SK-N-SH treated with all-trans-retinoic acid at 6 μM for 48 hours (cell line): ENCODE measurements around the gene OMG.

Experiments
- ATAC-seq: fragments of 200-7000 bp; cut with Tn5 transposase; 3 replicates; pipeline ENCODE4 v1.9.1; 2020; ENCODE audit warnings: mild to moderate bottlenecking, moderate library complexity
- ARNTL ChIP-seq: fragments of 450-650 bp; formaldehyde crosslinking; IDR thresholded peaks from 2 replicates; pipeline ENCODE4 v1.5.0; 2020; ENCODE audit warnings: low read depth, mild to moderate bottlenecking, moderate library complexity, borderline replicate concordance
- CREB5 ChIP-seq: fragments of 250-450 bp; sonication (Bioruptor Pico); IDR thresholded peaks from 2 replicates; pipeline ENCODE4 v1.5.1; 2020; ENCODE audit warnings: low read depth, mild to moderate bottlenecking, moderate library complexity
- CSDC2 ChIP-seq: fragments of 250-450 bp; sonication (Bioruptor Pico); IDR thresholded peaks from 2 replicates; pipeline ENCODE4 v1.5.0; 2020; ENCODE audit warnings: mild to moderate bottlenecking, moderate library complexity
- ESRRG ChIP-seq: fragments of 250-450 bp; sonication (Bioruptor Pico); IDR thresholded peaks from 2 replicates; pipeline ENCODE4 v1.6.1; 2021; ENCODE audit warnings: mild to moderate bottlenecking
- GLIS3 ChIP-seq: fragments of 250-450 bp; sonication (Bioruptor Pico); IDR thresholded peaks from 2 replicates; pipeline ENCODE4 v1.5.0; 2020; ENCODE audit warnings: mild to moderate bottlenecking, moderate library complexity
- ISL1 ChIP-seq: fragments of 250-450 bp; sonication (Bioruptor Pico); IDR thresholded peaks from 2 replicates; pipeline ENCODE4 v2.1.2; 2022; ENCODE audit warnings: mild to moderate bottlenecking, moderate library complexity
- OSR1 ChIP-seq: fragments of 250-450 bp; sonication (Bioruptor Pico); IDR thresholded peaks from 2 replicates; pipeline ENCODE4 v1.8.0; 2022; ENCODE audit warnings: moderate library complexity, mild to moderate bottlenecking, inconsistent platforms
- PPARA ChIP-seq: fragments of 250-450 bp; sonication (Bioruptor Pico); IDR thresholded peaks from 2 replicates; pipeline ENCODE4 v1.5.0; 2020; ENCODE audit warnings: mild to moderate bottlenecking, borderline replicate concordance
- RARB ChIP-seq: fragments of 250-450 bp; sonication (Bioruptor Pico); IDR thresholded peaks from 2 replicates; pipeline ENCODE4 v1.8.0; 2021; ENCODE audit warnings: mild to moderate bottlenecking, moderate library complexity
- SNAI2 ChIP-seq: fragments of 250-450 bp; sonication (Bioruptor Pico); IDR thresholded peaks from 2 replicates; pipeline ENCODE4 v1.5.0; 2020; ENCODE audit warnings: mild to moderate bottlenecking, moderate library complexity
- TCF4 ChIP-seq: fragments of 250-450 bp; sonication (Bioruptor Pico); IDR thresholded peaks from 2 replicates; pipeline ENCODE4 v1.8.0; 2021; ENCODE audit warnings: mild to moderate bottlenecking, moderate library complexity, borderline replicate concordance
- TOX ChIP-seq: fragments of 250-450 bp; sonication (Bioruptor Pico); IDR thresholded peaks from 2 replicates; pipeline ENCODE4 v1.8.0; 2021; ENCODE audit warnings: mild to moderate bottlenecking, moderate library complexity, borderline replicate concordance
- TSHZ2 ChIP-seq: fragments of 250-450 bp; sonication (Bioruptor Pico); IDR thresholded peaks from 2 replicates; pipeline ENCODE4 v1.5.0; 2020; ENCODE audit warnings: mild to moderate bottlenecking, moderate library complexity
- ZC3H10 ChIP-seq: fragments of 250-450 bp; sonication (Bioruptor Pico); IDR thresholded peaks from 2 replicates; pipeline ENCODE4 v1.5.1; 2021; ENCODE audit warnings: mild to moderate bottlenecking, moderate library complexity
- ZFP3 ChIP-seq: fragments of 250-450 bp; sonication (Bioruptor Pico); IDR thresholded peaks from 2 replicates; pipeline ENCODE4 v1.5.0; 2020; ENCODE audit warnings: mild to moderate bottlenecking, moderate library complexity
- ZFP30 ChIP-seq: fragments of 450-650 bp; formaldehyde crosslinking; IDR thresholded peaks from 2 replicates; pipeline ENCODE4 v1.5.0; 2022; ENCODE audit warnings: mild to moderate bottlenecking, moderate library complexity
- ZNF565 ChIP-seq: fragments of 450-650 bp; formaldehyde crosslinking; conservative IDR thresholded peaks from 2 replicates; pipeline ENCODE4 v1.5.0; 2020; ENCODE audit warnings: low read depth, mild to moderate bottlenecking, moderate library complexity
- ZNF70 ChIP-seq: fragments of 450-650 bp; formaldehyde crosslinking; IDR thresholded peaks from 2 replicates; pipeline ENCODE4 v1.5.0; 2020; ENCODE audit warnings: mild to moderate bottlenecking, moderate library complexity
- ZNF8 ChIP-seq: fragments of 450-650 bp; formaldehyde crosslinking; IDR thresholded peaks from 2 replicates; pipeline ENCODE4 v1.5.0; 2020; ENCODE audit warnings: mild to moderate bottlenecking, moderate library complexity
- TF ChIP-seq, protein P1 (sequence below): fragments of 250-450 bp; sonication (Bioruptor Pico); IDR thresholded peaks from 2 replicates; pipeline ENCODE4 v1.8.0; 2021; ENCODE audit warnings: low read depth, mild to moderate bottlenecking, moderate library complexity, borderline replicate concordance
- TF ChIP-seq, protein P2 (sequence below): fragments of 250-450 bp; sonication (Bioruptor Pico); IDR thresholded peaks from 2 replicates; pipeline ENCODE4 v1.8.0; 2020; ENCODE audit warnings: mild to moderate bottlenecking, moderate library complexity, borderline replicate concordance

Gene OMG

DNA sequence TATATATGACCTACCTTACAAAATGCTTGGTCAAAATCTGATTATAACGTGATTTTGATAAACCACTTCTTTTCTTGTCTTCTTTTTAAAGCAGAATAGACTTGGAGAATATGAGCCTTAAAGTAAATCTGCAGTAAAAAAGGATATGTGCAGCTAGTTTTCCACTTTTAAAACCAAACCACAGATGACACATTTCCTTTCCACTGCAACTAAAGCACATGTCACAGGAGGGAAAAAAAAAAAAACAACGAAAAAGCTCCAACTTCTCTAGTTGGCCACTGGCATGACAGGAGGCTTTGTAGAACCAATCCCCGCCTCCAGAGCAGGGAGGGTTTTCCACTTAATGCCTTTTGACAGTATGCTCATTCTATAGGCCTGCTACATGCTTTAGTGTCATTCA lies 24.4 kb upstream of the OMG start, which contains the start of gene EVI2A (continued):
- TF ChIP-seq, protein P1, sequence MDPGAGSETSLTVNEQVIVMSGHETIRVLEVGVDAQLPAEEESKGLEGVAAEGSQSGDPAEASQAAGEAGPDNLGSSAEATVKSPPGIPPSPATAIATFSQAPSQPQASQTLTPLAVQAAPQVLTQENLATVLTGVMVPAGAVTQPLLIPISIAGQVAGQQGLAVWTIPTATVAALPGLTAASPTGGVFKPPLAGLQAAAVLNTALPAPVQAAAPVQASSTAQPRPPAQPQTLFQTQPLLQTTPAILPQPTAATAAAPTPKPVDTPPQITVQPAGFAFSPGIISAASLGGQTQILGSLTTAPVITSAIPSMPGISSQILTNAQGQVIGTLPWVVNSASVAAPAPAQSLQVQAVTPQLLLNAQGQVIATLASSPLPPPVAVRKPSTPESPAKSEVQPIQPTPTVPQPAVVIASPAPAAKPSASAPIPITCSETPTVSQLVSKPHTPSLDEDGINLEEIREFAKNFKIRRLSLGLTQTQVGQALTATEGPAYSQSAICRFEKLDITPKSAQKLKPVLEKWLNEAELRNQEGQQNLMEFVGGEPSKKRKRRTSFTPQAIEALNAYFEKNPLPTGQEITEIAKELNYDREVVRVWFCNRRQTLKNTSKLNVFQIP = no peak

GRCh38 chr17:31320791-31321190 lies 23.8 kb upstream of the OMG start:
- ATAC-seq = peak; percentile 37; the same call in 2 of the 3 replicates
- TF ChIP-seq OSR1 (no peak), TCF4 (CRISPR knock-in tag) (peak; percentile 36; the same call in 1 of the 2 replicates)

GRCh38 chr17:31320241-31320640 lies 23.2 kb upstream of the OMG start:
- ATAC-seq = no peak
- TF ChIP-seq, protein P2, sequence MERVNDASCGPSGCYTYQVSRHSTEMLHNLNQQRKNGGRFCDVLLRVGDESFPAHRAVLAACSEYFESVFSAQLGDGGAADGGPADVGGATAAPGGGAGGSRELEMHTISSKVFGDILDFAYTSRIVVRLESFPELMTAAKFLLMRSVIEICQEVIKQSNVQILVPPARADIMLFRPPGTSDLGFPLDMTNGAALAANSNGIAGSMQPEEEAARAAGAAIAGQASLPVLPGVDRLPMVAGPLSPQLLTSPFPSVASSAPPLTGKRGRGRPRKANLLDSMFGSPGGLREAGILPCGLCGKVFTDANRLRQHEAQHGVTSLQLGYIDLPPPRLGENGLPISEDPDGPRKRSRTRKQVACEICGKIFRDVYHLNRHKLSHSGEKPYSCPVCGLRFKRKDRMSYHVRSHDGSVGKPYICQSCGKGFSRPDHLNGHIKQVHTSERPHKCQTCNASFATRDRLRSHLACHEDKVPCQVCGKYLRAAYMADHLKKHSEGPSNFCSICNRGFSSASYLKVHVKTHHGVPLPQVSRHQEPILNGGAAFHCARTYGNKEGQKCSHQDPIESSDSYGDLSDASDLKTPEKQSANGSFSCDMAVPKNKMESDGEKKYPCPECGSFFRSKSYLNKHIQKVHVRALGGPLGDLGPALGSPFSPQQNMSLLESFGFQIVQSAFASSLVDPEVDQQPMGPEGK = no peak
- TF ChIP-seq GLIS3 (CRISPR knock-in tag) (no peak), TSHZ2 (CRISPR knock-in tag) (no peak), TCF4 (CRISPR knock-in tag) (no peak), ESRRG (CRISPR knock-in tag) (no peak), OSR1 (no peak), CSDC2 (CRISPR knock-in tag) (no peak), SNAI2 (CRISPR knock-in tag) (no peak), ARNTL (CRISPR knock-in tag) (no peak), ZNF8 (CRISPR knock-in tag) (no peak), PPARA (CRISPR knock-in tag) (no peak), ZNF565 (CRISPR knock-in tag) (no peak), CREB5 (no peak), ISL1 (CRISPR knock-in tag) (no peak)

GRCh38 chr17:31318851-31319661 lies 22.0 kb upstream of the OMG start:
- ATAC-seq = no peak
- no peak for TF ChIP-seq TSHZ2 (CRISPR knock-in tag)
- no peak for TF ChIP-seq ZNF70
- TF ChIP-seq GLIS3 (CRISPR knock-in tag) = no peak
- TF ChIP-seq, protein P2 = no peak
- TF ChIP-seq ZFP3 (CRISPR knock-in tag) = no peak
- TF ChIP-seq, protein P1 = no peak
- TF ChIP-seq ZC3H10 = no peak
- no peak for TF ChIP-seq TCF4 (CRISPR knock-in tag)
- no peak for TF ChIP-seq ZNF8 (CRISPR knock-in tag)
- no peak for TF ChIP-seq OSR1
- no peak for TF ChIP-seq RARB (CRISPR knock-in tag)
- TF ChIP-seq ZFP30 (CRISPR knock-in tag) = no peak
- no peak for TF ChIP-seq ISL1 (CRISPR knock-in tag)
- TF ChIP-seq TOX (CRISPR knock-in tag) = no peak
